Testis (tissue), 3 donors: ENCODE results near the gene CNIH1. TPM values are rescaled to one million over a fixed set of nuclear protein-coding genes. Genes with fewer than 3 reads are reported as not detected.
"Not testable (repeated sequence)": the region's sequence is repeated elsewhere in the genome, so short reads cannot be mapped to it uniquely, and the experiment has no call there.

Source experiments
- DNase-seq: peaks from one replicate; pipeline ENCODE4 v3.0.0-alpha.2; 2019
- H3K27ac ChIP-seq, 2 donors: fragments of 200-600 bp; sonication (generic); one replicate each; pipeline ENCODE4 v1.5.1; 2019
- H3K27me3 ChIP-seq: fragments of 200-600 bp; sonication (generic); one replicate; pipeline ENCODE4 v1.5.1; 2019
- H3K36me3 ChIP-seq: fragments of 200-600 bp; sonication (generic); one replicate; pipeline ENCODE4 v1.5.1; 2017; ENCODE audit warnings: low read depth; ENCODE audit errors: missing control alignments
- H3K4me1 ChIP-seq: fragments of 200-600 bp; sonication (generic); one replicate; pipeline ENCODE4 v1.5.1; 2019
- H3K4me3 ChIP-seq, 2 donors: fragments of 200-600 bp; sonication (generic); one replicate each; pipeline ENCODE4 v1.5.1; 2017 to 2019
- H3K9me3 ChIP-seq: fragments of 200-600 bp; sonication (generic); one replicate; pipeline ENCODE4 v1.5.1; 2017
- CTCF ChIP-seq, 3 experiments: fragments of 450-650 bp in 2 of 3; fragments of 200-600 bp in 1 of 3; sonication (generic) in 1 of 3; IDR thresholded peaks; one replicate each; pipeline ENCODE4 v1.5.1; 2016 to 2019; ENCODE audit warnings: antibody characterized with exemption in 3 of 3, mild to moderate bottlenecking in 2 of 3, moderate library complexity in 1 of 3
- POLR2A ChIP-seq: fragments of 450-650 bp; IDR thresholded peaks from one replicate; pipeline ENCODE4 v1.6.1; 2017; ENCODE audit warnings: antibody characterized with exemption, mild to moderate bottlenecking, moderate library complexity
- WGBS, 2 donors: methylation state at CpG; one replicate each; pipeline ENCODE4 v1.1.5; 2018; 5-methylcytosine and 5-hydroxymethylcytosine counted together
- intact Hi-C: fragments of 100-400 bp; cut with DNase I; formaldehyde crosslinking; loops from one replicate; pipeline ENCODE4 v1.15.1; 2023; ENCODE audit warnings: low total_unique reads
- polyA plus RNA-seq: library from polyadenylated mRNA; stranded (reverse); fragments of 350-450 nt; fragmentation: Illumina TruSeq; extraction: RNeasy Lipid Tissue Mini Kit (QIAGEN cat#74804); gene quantifications from one replicate; pipeline ENCODE4 v1.2.3, GENCODE V29; 2014; ENCODE audit warnings: low read depth, low replicate concordance; ENCODE audit not compliant: insufficient read depth
- total RNA-seq, 2 donors: library from RNA; depleted of rRNA; stranded (reverse); fragments of >200 nt; gene quantifications; one replicate each; pipeline ENCODE4 v1.2.3, GENCODE V29; 2016

CNIH1 gene
- total and polyA plus RNA-seq, 3 donors from 2014 or later: 44.2 to 157 (median 121) TPM

DNA sequence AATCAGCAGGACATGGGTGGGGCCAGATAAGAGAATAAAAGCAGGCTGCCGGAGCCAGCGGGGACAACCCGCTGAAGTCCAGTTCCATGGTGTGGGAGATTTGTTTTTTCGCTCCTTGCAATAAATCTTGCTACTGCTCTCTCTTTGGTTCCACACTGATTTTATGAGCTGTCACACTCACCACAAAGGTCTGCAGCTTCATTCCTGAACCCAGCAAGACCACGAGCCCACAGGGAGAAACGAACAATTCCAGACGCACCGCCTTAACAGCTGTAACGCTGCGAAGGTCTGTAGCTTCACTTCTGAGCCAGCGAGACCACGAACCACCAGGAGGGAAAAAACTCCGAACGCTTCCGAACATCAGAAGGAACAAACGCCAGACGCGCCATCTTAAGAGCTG lies 2.8 kb upstream of the CNIH1 start:
- no peaks in the 10 kb centered on the region for H3K27me3 ChIP-seq
- TF ChIP-seq POLR2A: no peak
- no peak for TF ChIP-seq CTCF (IDR thresholded peaks at IDR 0.05)
- intact Hi-C loops: no loop called here
- H3K27ac ChIP-seq: no peak overlapping the region
- no peaks in the 10 kb centered on the region for H3K36me3 ChIP-seq
- 55 to 66% methylated on average over 18 of the region's 18 CpGs for WGBS, 2 donors
- H3K9me3 ChIP-seq: no peaks in the 10 kb centered on the region
- H3K4me3 ChIP-seq: peak overlapping the region in 1 of 2 donors; percentile 9
- DNase-seq: no peak
- peaks cover 27% of the 10 kb centered on the region for H3K4me1 ChIP-seq

GRCh38 chr14:54442961-54443360 lies 1.8 kb upstream of the CNIH1 start:
- not testable (repeated sequence) for H3K9me3 ChIP-seq

GRCh38 chr14:54440476-54440872 lies 700 bp downstream of the CNIH1 start:
- peak overlapping the region; percentile 72 to 81 for H3K4me3 ChIP-seq
- 1% methylated on average over 5 of the region's 5 CpGs for WGBS, 2 donors

More at GRCh38 chr14:54442961-54443360, 1.8 kb upstream of the CNIH1 start:
- DNase-seq, H3K36me3 ChIP-seq, H3K27me3 ChIP-seq, H3K27ac ChIP-seq, intact Hi-C loops: not testable (repeated sequence)
- WGBS, 2 donors: 70 to 87% methylated on average over 10 to 18 of the region's 23 CpGs
- H3K4me3 ChIP-seq: peak overlapping the region; percentile 2 to 34
- peaks cover 32% of the 10 kb centered on the region for H3K4me1 ChIP-seq

GRCh38 chr14:54440037-54440436 lies 1.1 kb downstream of the CNIH1 start:
- Histone ChIP-seq H3K4me1 (peaks cover 14% of the 10 kb centered on the region), H3K27me3 (no peaks in the 10 kb centered on the region), H3K4me3 (peak overlapping the region; percentile 72 to 81), H3K27ac (peak overlapping the region; percentile 73 to 96), H3K36me3 (no peaks in the 10 kb centered on the region), H3K9me3 (no peaks in the 10 kb centered on the region)
- intact Hi-C loops: no loop called here
- no peak for DNase-seq
- TF ChIP-seq CTCF (IDR thresholded peaks at IDR 0.05) (no peak), POLR2A (no peak)
- WGBS, 2 donors: 23 to 36% methylated on average over 7 of the region's 7 CpGs

More at GRCh38 chr14:54440476-54440872, 700 bp downstream of the CNIH1 start:
- H3K4me1 ChIP-seq: peaks cover 18% of the 10 kb centered on the region
- no peak for DNase-seq
- TF ChIP-seq POLR2A (no peak), CTCF (IDR thresholded peaks at IDR 0.05) (no peak)
- H3K27me3 ChIP-seq: no peaks in the 10 kb centered on the region
- intact Hi-C loops: no loop called here
- H3K36me3 ChIP-seq: no peaks in the 10 kb centered on the region
- H3K9me3 ChIP-seq: no peaks in the 10 kb centered on the region
- peak overlapping the region; percentile 73 to 96 for H3K27ac ChIP-seq

- Histone ChIP-seq H3K36me3 (no peaks in the 10 kb centered on the region), H3K27ac (no peak overlapping the region), H3K4me3 (no peak overlapping the region), H3K27me3 (no peaks in the 10 kb centered on the region), H3K9me3 (no peaks in the 10 kb centered on the region), H3K4me1 (peaks cover 14% of the 10 kb centered on the region)
- peak; percentile 49 for DNase-seq
- TF ChIP-seq POLR2A (no peak), CTCF (IDR thresholded peaks at IDR 0.05) (no peak)
- intact Hi-C loops: no loop called here
- WGBS, 2 donors: 64 to 72% methylated on average over 4 of the region's 4 CpGs
These were observed 2.5 kb downstream of the CNIH1 start for GRCh38 chr14:54438703-54439102.

DNA sequence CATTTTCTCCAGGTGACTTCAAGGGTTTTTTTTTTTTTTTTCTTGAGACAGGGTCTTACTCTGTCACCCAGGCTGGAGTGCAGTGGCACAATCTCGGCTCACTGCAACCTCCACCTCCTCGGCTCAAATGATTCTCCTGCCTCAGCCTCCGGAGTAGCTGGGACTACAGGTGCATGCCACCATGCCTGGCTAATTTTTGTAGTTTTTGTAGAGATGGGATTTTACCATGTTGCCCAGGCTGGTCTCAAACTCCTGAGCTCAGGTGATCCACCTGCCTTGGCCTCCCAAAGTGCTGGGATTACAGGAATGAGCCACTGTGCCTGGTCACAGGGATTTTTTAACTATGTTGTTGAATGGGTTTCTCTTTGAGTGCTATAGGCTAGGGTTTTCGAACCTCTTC lies 3.2 kb downstream of the CNIH1 start:
- H3K36me3 ChIP-seq, H3K27me3 ChIP-seq, DNase-seq, H3K9me3 ChIP-seq, intact Hi-C loops, H3K4me3 ChIP-seq, H3K27ac ChIP-seq: not testable (repeated sequence)
- WGBS, 2 donors: 81 to 86% methylated on average over 4 of the region's 4 CpGs
- peaks cover 14% of the 10 kb centered on the region for H3K4me1 ChIP-seq
